ENCODE results near the gene ZHX3.

The ZHX3 gene

GRCh38 chr20:41168281-41169161, 149.0 kb downstream of the ZHX3 start:
- DNase-seq (ENCODE audit: low read depth), result no peak
- H3K4me3 ChIP-seq (ENCODE audit: low read length), result no peak overlapping the region
- TF ChIP-seq CTCF (conservative IDR thresholded peaks at IDR 0.05; ENCODE audit: low read length), result no peak

GRCh38 chr20:41167481-41168253, 149.9 kb downstream of the ZHX3 start:
- H3K4me3 ChIP-seq (ENCODE audit: low read length), result no peak overlapping the region
- DNase-seq (ENCODE audit: low read depth), result no peak
- no peak for TF ChIP-seq CTCF (conservative IDR thresholded peaks at IDR 0.05; ENCODE audit: low read length)

- DNase-seq (ENCODE audit: low read depth), result no peak
- no peak overlapping the region for H3K4me3 ChIP-seq (ENCODE audit: low read length)
- no peak for TF ChIP-seq CTCF (conservative IDR thresholded peaks at IDR 0.05; ENCODE audit: low read length)
These were observed 150.4 kb downstream of the ZHX3 start for GRCh38 chr20:41167118-41167470.

GRCh38 chr20:41166201-41167117, 151.1 kb downstream of the ZHX3 start:
- no peak for TF ChIP-seq CTCF (conservative IDR thresholded peaks at IDR 0.05; ENCODE audit: low read length)

GRCh38 chr20:41165001-41165882, 152.3 kb downstream of the ZHX3 start:
- TF ChIP-seq CTCF (conservative IDR thresholded peaks at IDR 0.05; ENCODE audit: low read length), result no peak
- DNase-seq (ENCODE audit: low read depth), result no peak

More at GRCh38 chr20:41166201-41167117, 151.1 kb downstream of the ZHX3 start:
- H3K4me3 ChIP-seq (ENCODE audit: low read length), result no peak overlapping the region
- DNase-seq (ENCODE audit: low read depth), result no peak

GRCh38 chr20:41163821-41164220, 153.7 kb downstream of the ZHX3 start:
- no peak for TF ChIP-seq CTCF (conservative IDR thresholded peaks at IDR 0.05; ENCODE audit: low read length)
- DNase-seq (ENCODE audit: low read depth), result no peak
- no peak overlapping the region for H3K4me3 ChIP-seq (ENCODE audit: low read length)

More at GRCh38 chr20:41165001-41165882, 152.3 kb downstream of the ZHX3 start:
- H3K4me3 ChIP-seq (ENCODE audit: low read length), result no peak overlapping the region

Data from AG10803 (cell line).